ENCODE results near the gene SPAG4. TPM values are rescaled to one million over a fixed set of nuclear protein-coding genes. Genes with fewer than 3 reads are reported as not detected.

SPAG4 gene
- total and polyA plus RNA-seq, 10 of the 15 experiments (the other 5 are each of a cell fraction or from before 2014, with no cell fraction given), result 0.90 to 12.5 (median 2.4) TPM

DNA sequence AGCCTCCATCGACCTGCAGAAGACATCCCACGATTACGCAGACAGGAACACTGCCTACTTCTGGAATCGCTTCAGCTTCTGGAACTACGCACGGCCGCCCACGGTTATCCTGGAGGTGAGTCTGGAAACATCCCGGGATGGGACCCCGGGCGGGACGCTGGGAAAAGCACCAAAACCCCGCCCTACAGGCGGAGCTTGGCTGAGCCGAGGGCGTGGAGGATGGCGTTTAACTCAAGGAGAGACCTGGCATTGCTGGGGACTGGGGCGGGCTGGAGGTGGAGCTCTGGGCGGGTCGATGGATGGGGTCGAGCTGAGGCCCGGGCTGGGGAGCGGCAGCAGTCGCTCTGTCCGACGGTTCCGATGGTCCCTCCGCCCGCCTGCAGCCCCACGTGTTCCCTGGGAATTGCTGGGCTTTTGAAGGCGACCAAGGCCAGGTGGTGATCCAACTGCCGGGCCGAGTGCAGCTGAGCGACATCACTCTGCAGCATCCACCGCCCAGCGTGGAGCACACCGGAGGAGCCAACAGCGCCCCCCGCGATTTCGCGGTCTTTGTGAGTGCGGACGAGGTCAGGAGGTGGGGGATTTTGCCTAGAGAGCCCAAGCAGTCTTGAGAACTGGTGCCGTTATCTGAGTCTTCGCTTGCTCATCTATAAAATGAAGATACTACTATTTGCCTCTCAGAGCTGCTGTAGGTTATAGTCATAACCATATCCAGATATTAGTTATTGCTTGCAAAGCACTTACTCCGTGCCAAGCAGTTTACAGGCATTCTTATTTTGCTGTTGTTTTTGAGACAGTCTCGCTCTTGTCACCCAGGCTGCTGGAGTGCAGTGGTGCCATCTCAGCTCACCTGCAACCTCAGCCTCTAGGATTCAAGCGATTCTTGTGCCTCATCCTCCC, 3.8 kb downstream of the SPAG4 start (continued):
- TF ChIP-seq RELA (IDR thresholded peaks at IDR 0.05; ENCODE audit: borderline replicate concordance, partially characterized antibody), result peak; percentile 42
- TF ChIP-seq CEBPB (IDR thresholded peaks at IDR 0.05; ENCODE audit: borderline replicate concordance in 1 of 2, low read depth in 2 of 2, low read length in 2 of 2), result no peak
- no peak for TF ChIP-seq SPI1 (IDR thresholded peaks at IDR 0.05; ENCODE audit: borderline replicate concordance, insufficient read depth, low read depth, low read length)
- no peak for TF ChIP-seq SRF (IDR thresholded peaks at IDR 0.05; ENCODE audit: low read depth in 2 of 2, low read length in 2 of 2)
- 0 out of 2 replicates have a peak, but pooled peaks have one; percentile 12 for TF ChIP-seq HCFC1 (IDR thresholded peaks at IDR 0.05; ENCODE audit: low read length)
- TF ChIP-seq DPF2 (IDR thresholded peaks at IDR 0.05), result no peak
- TF ChIP-seq ETV6 (conservative IDR thresholded peaks at IDR 0.05 in 1 of 2, IDR thresholded peaks at IDR 0.05 in 1 of 2; ENCODE audit: borderline replicate concordance in 1 of 2, low read depth in 1 of 2), result no peak
- 0 out of 2 replicates have a peak, but pooled peaks have one; percentile 16 for TF ChIP-seq NR2C1 (IDR thresholded peaks at IDR 0.05)
- TF ChIP-seq BMI1 (IDR thresholded peaks at IDR 0.05; ENCODE audit: borderline replicate concordance), result no peak
- TF ChIP-seq ZNF217 (IDR thresholded peaks at IDR 0.05), result no peak
- no peak for TF ChIP-seq TCF3 (IDR thresholded peaks at IDR 0.05; ENCODE audit: borderline replicate concordance, insufficient read depth, low read depth, low read length)
- no peak for TF ChIP-seq MEF2A (IDR thresholded peaks at IDR 0.05; ENCODE audit: insufficient read depth, low read depth, low read length)
- TF ChIP-seq MTA2 (IDR thresholded peaks at IDR 0.05; ENCODE audit: low read depth), result no peak
- TF ChIP-seq, protein P1, sequence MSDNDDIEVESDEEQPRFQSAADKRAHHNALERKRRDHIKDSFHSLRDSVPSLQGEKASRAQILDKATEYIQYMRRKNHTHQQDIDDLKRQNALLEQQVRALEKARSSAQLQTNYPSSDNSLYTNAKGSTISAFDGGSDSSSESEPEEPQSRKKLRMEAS (IDR thresholded peaks at IDR 0.05; ENCODE audit: low read depth, low read length), result 0 out of 2 replicates have a peak, but pooled peaks have one; percentile 44
- no peak for TF ChIP-seq STAT3 (IDR thresholded peaks at IDR 0.05; ENCODE audit: low read depth, low read length)
- TF ChIP-seq, protein P2, sequence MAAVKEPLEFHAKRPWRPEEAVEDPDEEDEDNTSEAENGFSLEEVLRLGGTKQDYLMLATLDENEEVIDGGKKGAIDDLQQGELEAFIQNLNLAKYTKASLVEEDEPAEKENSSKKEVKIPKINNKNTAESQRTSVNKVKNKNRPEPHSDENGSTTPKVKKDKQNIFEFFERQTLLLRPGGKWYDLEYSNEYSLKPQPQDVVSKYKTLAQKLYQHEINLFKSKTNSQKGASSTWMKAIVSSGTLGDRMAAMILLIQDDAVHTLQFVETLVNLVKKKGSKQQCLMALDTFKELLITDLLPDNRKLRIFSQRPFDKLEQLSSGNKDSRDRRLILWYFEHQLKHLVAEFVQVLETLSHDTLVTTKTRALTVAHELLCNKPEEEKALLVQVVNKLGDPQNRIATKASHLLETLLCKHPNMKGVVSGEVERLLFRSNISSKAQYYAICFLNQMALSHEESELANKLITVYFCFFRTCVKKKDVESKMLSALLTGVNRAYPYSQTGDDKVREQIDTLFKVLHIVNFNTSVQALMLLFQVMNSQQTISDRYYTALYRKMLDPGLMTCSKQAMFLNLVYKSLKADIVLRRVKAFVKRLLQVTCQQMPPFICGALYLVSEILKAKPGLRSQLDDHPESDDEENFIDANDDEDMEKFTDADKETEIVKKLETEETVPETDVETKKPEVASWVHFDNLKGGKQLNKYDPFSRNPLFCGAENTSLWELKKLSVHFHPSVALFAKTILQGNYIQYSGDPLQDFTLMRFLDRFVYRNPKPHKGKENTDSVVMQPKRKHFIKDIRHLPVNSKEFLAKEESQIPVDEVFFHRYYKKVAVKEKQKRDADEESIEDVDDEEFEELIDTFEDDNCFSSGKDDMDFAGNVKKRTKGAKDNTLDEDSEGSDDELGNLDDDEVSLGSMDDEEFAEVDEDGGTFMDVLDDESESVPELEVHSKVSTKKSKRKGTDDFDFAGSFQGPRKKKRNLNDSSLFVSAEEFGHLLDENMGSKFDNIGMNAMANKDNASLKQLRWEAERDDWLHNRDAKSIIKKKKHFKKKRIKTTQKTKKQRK (IDR thresholded peaks at IDR 0.05; ENCODE audit: low read depth, low read length), result no peak
- TF ChIP-seq YY1 (IDR thresholded peaks at IDR 0.05; ENCODE audit: low read depth, low read length), result peak; percentile 65; the same call in 1 of the 2 replicates
- no peak for TF ChIP-seq ASH2L (IDR thresholded peaks at IDR 0.05; ENCODE audit: borderline replicate concordance, low read depth)
- no peak for TF ChIP-seq STAT1 (conservative IDR thresholded peaks at IDR 0.05)
- peak; percentile 90 for TF ChIP-seq NBN (IDR thresholded peaks at IDR 0.05)
- TF ChIP-seq BCLAF1 (IDR thresholded peaks at IDR 0.05), result no peak
- TF ChIP-seq CREB1 (IDR thresholded peaks at IDR 0.05; ENCODE audit: low read depth), result 0 out of 2 replicates have a peak, but pooled peaks have one; percentile 25

Measured in GM12878 (cell line).